Measurements from ENCODE around the gene KLHL6.

Gene KLHL6

GRCh38 chr3:183506674-183507320 lies 48.7 kb downstream of the KLHL6 start:
- no peak for DNase-seq (ENCODE audit: low spot score)

DNA sequence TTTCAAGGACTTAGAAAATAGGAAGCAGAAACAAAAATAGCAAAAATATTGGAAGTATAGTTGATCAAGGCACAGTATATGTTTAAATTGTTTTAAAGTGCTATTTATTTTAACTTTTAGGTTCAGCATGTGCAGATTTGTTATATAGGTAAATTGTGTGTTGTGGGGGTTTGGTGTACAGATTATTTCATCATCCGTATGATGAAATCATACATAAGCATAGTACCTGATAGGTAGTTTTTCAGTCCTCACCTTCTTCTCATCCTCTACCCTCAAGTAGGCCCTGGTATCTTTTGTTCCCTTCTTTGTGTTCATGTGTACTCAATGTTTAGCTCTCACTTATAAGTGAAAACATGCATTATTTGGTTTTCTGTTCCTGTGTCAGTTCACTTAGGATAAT lies 50.9 kb downstream of the KLHL6 start:
- DNase-seq (ENCODE audit: low spot score): no peak

DNA sequence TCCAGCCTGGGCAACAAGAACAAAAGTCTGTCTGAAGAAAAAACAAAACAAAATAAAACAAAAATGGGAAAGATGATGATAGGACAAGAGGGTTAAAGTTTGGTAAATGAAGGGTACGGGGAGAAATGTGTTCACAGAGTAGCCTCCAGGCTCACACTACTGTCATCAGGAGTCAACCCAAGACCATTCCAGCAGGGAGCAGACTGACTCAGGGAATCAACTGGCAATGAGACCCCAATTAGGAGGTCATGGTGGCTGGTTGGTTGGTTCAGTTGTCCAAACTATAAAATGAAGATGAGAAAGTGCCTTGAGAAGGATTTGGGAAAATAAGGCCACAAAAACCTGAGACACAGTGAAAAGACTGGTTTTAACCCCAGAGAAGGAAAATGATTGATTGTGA lies 51.8 kb downstream of the KLHL6 start:
- DNase-seq (ENCODE audit: low spot score): no peak

- no peak for DNase-seq (ENCODE audit: low spot score)
Measured at GRCh38 chr3:183502237-183503181, 53.0 kb downstream of the KLHL6 start.

DNA sequence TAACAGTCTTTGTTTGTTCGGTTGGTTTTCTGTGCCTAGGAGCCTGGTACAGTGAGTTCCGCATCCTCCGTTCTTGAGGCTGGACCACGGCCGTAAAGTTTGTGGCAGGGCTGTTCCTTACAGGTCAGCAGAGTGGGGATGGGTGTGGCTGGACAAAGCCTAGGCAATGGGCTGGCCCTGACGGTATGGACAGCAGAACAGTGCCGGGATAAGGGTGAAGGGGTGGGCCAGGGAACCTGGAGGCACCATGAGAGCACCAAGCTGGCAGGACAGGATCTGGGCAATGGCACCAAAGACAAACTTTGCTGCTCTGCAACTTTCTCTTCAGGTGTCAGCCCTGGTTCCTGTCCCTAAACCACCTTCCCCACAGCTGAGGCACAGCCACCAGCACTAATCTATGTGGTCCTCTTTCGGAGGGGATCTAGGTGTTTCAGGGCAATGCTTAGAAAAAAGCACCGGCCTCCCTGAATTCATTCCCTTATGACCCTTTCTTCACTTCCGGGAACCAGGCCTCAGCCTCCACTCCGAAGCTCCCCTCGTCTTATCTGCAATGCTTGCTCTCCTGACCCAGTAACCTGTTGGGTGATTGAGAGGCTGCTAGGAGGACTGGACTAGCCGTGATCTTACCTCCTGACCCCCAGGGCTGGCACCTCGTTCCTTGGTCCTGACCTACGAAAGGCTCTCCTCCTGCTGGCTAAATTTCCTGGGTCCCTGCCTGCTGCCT lies 54.4 kb downstream of the KLHL6 start:
- no peak for DNase-seq (ENCODE audit: low spot score)

DNA sequence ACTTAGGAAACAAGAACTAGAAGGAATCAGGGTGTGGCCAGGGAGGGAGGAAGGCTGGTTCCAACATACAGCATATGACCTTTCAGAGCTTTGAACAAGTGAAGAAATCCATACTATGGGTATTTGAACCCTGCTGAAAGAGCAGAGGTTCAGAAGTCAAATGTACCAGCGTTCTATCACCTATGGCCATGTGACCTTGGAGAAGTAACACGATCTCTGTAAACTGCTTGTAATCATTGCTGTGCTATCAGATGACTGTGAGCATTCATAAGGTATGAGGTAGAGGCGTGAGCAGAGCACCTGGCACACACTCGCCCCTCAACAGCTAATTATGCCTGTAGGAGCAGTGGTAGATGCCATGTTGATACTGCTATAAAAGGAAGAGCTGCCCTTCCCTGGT lies 55.2 kb downstream of the KLHL6 start:
- no peak for DNase-seq (ENCODE audit: low spot score)

DNA sequence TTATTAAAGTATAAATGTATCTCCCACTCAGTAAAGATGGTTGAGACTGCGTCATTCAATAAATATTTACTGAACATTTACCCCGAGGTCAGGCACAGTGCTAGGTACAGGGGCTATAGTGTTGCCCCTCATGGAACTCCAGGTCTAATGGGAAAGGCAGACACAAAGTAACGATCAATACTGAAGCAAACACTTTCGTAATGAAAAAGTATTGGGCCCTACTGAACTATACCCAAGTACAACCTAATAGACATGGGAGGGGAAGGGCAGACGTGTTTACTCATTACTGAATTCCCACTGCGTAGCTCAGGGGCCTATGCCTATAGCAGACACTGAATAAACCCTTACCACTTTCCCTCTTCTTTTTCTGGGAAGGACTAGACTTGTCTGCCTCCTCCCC lies 56.9 kb downstream of the KLHL6 start:
- DNase-seq (ENCODE audit: low spot score): no peak

DNA sequence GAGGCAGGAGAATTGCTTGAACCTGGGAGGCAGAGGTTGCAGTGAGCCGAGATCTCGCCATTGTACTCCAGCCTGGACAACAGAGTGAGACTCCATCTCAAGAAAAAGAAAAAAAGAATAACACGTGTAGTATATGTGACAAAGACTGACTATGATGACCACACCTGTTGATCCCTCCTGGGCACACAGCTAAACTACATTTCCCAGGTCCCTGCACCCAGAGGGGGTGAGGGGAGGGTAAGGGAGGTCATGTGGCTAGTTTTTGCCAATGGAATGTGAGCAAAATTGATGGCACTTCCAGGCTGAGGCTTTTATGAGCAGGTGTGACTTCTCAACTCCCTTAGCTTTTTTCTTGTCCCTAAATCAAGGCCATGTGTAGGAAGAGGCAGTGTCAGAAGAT lies 58.2 kb downstream of the KLHL6 start:
- DNase-seq (ENCODE audit: low spot score): no peak

DNA sequence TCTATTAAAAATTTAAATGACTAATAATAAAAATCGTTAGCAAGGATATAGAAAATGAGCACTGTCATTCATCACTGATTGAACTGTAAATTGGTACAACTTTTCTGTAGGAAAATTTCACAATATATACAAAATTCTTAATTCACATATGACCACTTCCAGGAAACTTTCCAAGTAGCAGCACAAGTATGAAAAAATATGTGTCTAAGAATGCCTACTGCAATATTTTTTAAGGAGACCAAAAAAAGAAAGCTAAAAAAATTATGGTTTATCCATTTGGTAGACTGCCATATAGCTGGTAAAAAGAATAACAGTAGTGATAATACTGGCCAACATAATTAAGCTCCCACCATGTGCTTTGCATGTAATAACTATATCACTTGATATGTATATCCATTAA lies 59.2 kb downstream of the KLHL6 start:
- DNase-seq (ENCODE audit: low spot score): no peak

DNA sequence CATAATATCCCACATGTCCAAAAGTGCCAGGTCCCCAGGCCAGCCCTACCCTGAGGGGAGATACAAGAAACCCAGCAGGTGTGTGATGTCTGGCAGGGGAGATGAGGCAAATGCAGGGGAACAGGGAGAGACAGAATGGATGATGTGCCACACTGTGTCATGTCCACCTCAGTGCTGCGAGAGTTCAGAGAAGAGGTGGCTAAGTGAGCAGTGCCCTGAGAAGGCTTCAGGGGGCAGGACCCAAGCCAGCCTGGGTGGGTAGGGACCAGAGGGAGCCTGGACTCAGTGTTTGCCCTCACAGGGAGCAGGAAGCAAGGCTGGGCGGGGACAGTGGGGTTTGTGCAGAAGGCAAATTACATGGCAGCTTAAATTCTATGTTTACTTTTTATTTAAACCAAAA lies 61.2 kb downstream of the KLHL6 start:
- DNase-seq (ENCODE audit: low spot score): no peak

GRCh38 chr3:183493296-183494045 lies 62.0 kb downstream of the KLHL6 start:
- no peak for DNase-seq (ENCODE audit: low spot score)

- DNase-seq (ENCODE audit: low spot score): no peak
Measured at GRCh38 chr3:183492849-183493179, 62.7 kb downstream of the KLHL6 start.

- no peak for DNase-seq (ENCODE audit: low spot score)
Measured at GRCh38 chr3:183491923-183492848, 63.3 kb downstream of the KLHL6 start.

DNA sequence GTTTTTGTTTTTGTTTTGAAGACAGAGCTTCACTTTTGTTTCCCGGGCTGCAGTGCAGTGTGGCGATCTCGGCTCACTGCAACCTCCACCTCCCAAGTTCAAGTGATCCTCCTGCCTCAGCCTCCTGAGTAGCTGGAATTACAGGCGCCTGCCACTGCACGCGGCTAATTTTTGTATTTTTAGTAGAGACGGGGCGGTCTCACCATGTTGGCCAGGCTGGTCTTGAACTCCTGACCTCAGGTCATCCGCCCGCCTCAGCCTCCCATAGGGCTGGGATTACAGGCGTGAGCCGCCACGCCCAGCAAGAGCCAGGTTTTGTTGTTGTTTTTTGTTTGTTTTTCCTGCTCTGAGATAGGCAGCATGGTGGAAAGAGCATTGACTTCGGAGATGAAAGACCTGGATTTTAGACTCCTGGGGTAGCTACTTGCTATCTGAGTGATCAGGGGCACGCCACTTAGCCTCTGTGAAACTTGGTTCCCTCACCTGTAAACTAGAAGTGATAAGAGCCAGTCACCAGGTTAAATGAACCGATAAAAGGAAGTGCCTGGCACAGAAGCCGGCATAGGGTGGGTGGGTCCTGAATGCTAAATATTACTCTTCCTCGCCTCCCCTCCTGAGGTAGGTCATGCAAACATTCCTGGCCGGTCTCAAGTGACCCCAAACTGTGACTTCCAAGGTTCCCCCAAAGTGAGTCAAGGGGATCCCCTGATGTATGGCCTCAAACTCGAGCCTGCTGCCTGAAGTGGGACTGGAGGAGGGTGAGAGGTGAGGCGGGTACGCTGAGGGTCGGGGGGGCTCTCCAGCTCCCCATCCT lies 64.2 kb downstream of the KLHL6 start:
- no peak for DNase-seq (ENCODE audit: low spot score)

DNA sequence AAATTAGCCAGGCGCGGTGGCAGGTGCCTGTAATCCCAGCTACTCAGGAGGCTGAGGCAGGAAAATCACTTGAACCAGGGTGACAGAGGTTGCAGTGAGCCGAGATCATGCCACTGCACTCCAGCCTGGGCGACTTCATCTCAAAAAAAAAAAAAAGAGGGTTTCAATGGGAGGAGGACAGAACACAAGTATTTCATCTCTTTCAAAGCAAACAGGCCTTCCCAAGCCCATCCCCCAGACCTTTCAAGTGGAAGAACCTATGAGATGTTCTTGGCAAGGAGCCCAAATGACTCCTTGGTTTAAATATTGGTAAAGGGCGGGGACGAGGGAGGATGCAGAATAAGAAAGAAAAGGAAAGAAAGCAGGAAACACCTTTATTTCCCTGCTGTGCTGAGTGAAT lies 64.9 kb downstream of the KLHL6 start:
- peak; percentile 33 for DNase-seq (ENCODE audit: low spot score)

DNA sequence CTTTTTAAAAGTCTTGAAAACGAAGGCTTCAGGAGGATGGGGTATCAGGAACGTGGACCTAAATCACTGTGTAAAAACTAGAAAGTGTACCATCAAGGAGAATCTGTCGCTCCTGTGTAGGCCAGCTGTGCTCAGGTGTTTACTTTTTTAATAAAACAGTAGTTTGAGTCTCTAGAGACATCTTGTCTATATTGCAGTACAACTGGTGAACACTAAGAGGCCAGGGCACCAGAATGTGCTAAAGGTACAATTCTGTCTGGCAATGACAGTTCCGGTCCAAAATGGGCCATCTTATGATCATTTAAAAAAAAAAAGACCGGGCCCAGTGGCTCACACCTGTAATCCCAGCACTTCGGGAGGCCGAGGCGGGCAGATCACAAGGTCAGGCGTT lies 65.3 kb downstream of the KLHL6 start:
- no peak for DNase-seq (ENCODE audit: low spot score)

DNA sequence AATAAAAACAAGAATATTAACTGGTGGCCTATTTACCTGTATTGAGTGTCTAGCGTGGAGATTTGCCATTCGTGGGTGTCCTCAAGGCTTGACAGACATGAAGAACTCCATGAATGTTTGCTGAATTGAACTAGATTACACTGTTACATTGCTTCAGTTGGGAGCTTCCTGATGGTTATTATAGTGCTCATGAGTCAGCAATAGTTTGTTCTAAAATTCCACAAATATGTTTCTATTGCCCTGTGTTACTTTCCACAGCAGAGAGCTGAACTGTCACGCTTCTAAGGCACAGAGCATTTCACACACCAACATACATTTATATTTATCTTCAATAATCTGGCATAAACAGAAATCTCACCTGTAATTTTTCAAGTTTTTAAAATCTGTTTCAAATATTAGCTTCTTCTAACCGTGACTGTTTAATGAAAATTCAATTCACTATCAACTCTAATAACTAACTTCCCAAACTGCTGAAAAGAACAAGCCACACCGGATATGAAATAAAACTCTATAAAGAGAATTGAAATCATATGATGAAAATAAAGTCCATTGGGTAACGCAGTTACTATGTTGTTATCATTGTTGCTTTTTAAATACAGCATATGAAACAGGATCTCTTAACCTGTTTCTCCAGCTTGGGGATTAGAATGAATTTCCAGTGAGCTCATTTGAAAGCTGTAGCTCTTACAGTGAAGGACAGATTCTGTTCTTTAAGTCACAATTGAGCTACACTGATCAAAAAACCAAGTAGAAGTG lies 65.9 kb downstream of the KLHL6 start:
- no peak for DNase-seq (ENCODE audit: low spot score)

DNA sequence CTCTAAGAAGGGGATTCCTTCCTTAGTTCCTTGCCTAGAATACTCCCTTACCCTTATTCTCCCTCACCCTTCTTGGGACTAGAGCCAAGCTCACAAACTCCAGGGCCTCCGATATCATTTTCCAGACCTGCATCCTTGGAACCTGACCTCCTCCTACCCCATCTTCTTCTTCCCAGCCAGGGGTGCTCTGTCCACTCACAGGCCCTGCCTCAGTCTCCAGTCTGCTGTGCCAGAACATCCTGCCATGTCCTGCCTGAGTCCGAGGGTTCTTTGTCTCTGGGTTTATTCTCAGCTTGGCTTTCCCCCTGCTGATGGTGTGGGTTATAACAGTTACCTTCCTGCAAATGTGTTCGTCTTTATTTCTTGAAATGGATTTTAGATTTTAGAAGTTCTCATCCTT lies 67.2 kb downstream of the KLHL6 start:
- no peak for DNase-seq (ENCODE audit: low spot score)

GRCh38 chr3:183487896-183488295 lies 67.6 kb downstream of the KLHL6 start:
- no peak for DNase-seq (ENCODE audit: low spot score)

DNA sequence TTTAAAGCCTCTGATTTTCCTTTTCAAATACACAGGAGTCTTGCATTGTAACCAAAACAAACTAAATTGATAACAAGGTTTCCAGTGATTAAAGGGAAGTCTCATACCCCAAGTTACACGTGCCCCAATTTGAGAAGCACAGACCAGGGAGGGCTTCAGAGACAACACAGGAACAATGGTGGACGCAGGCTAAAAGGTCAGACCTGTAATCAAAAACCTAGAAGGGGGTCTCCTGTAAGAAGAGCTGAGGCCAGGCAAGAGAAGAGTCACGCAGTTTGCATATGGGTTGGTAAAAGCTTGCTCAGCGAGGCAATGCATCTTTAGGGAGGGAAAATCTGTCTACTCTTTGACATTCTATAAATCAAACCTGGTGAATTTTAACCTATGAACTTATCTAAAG lies 68.5 kb downstream of the KLHL6 start:
- no peak for DNase-seq (ENCODE audit: low spot score)
